Measurements from ENCODE around the gene LUC7L3.
A peak's percentile ranks its signal among the peaks of the same experiment; 100 is the strongest.

DNA sequence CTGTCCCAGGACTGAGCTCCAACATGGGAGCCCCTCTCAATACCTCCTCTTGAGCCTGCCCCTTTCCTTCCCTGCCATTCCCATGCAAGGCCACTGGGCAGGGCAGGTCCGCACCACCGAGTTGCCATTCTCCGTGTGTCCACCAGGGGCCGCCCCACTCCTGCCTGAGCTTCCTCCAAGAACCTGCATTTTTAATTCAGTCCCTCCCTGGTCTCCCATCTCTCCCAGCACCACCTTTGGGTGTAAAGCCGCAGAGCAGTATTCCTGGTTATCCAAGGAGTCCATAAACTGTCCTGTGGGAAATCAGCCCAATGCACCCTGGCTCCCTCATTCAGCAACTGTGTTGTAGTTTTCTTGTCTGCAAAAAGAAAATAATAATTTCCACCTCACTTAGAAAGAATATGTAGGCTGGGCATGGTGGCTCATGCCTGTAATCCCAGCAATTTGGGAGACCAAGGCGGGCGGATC, 63.8 kb downstream of the LUC7L3 start:
- TF ChIP-seq, protein P1, sequence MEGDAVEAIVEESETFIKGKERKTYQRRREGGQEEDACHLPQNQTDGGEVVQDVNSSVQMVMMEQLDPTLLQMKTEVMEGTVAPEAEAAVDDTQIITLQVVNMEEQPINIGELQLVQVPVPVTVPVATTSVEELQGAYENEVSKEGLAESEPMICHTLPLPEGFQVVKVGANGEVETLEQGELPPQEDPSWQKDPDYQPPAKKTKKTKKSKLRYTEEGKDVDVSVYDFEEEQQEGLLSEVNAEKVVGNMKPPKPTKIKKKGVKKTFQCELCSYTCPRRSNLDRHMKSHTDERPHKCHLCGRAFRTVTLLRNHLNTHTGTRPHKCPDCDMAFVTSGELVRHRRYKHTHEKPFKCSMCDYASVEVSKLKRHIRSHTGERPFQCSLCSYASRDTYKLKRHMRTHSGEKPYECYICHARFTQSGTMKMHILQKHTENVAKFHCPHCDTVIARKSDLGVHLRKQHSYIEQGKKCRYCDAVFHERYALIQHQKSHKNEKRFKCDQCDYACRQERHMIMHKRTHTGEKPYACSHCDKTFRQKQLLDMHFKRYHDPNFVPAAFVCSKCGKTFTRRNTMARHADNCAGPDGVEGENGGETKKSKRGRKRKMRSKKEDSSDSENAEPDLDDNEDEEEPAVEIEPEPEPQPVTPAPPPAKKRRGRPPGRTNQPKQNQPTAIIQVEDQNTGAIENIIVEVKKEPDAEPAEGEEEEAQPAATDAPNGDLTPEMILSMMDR (conservative IDR thresholded peaks at IDR 0.05; ENCODE audit: low read depth, low read length), result peak; percentile 99
- no peak for TF ChIP-seq EZH2 (IDR thresholded peaks at IDR 0.05; ENCODE audit: borderline replicate concordance, low read depth, low read length, poor library complexity, severe bottlenecking)
